IMR-90 (cell line): ENCODE results near the gene CLASP1.

ENCODE experiments used
- MXI1 ChIP-seq: IDR thresholded peaks from 2 replicates; pipeline ENCODE4 v1.6.1; 2012; ENCODE audit warnings: low read depth, mild to moderate bottlenecking, low read length, moderate library complexity, borderline replicate concordance
- POLR2A ChIP-seq: IDR thresholded peaks from 2 replicates; pipeline ENCODE4 v1.6.1; 2012; ENCODE audit warnings: mild to moderate bottlenecking, low read depth, low read length
- RCOR1 ChIP-seq: IDR thresholded peaks from 2 replicates; pipeline ENCODE4 v1.6.1; 2012; ENCODE audit warnings: mild to moderate bottlenecking, low read length, improper control_type of control experiment; ENCODE audit not compliant: insufficient replicate concordance
- SMC3 ChIP-seq: fragments of 150-350 bp; IDR thresholded peaks from 2 replicates; pipeline ENCODE4 v1.6.1; 2016; ENCODE audit warnings: low read depth, mild to moderate bottlenecking, antibody characterized with exemption, low read length, moderate library complexity
- TF ChIP-seq, protein P1 (sequence below): conservative IDR thresholded peaks from 2 replicates; pipeline ENCODE4 v1.5.1; 2012; ENCODE audit warnings: mild to moderate bottlenecking, low read depth, low read length, improper control_type of control experiment

GRCh38 chr2:121577381-121577780 is 71.9 kb downstream of the CLASP1 start:
- TF ChIP-seq, protein P1, sequence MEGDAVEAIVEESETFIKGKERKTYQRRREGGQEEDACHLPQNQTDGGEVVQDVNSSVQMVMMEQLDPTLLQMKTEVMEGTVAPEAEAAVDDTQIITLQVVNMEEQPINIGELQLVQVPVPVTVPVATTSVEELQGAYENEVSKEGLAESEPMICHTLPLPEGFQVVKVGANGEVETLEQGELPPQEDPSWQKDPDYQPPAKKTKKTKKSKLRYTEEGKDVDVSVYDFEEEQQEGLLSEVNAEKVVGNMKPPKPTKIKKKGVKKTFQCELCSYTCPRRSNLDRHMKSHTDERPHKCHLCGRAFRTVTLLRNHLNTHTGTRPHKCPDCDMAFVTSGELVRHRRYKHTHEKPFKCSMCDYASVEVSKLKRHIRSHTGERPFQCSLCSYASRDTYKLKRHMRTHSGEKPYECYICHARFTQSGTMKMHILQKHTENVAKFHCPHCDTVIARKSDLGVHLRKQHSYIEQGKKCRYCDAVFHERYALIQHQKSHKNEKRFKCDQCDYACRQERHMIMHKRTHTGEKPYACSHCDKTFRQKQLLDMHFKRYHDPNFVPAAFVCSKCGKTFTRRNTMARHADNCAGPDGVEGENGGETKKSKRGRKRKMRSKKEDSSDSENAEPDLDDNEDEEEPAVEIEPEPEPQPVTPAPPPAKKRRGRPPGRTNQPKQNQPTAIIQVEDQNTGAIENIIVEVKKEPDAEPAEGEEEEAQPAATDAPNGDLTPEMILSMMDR = no peak
- TF ChIP-seq MXI1 (no peak), SMC3 (no peak), POLR2A (no peak), RCOR1 (no peak)
